ENCODE results near the gene FEN1.

DNA sequence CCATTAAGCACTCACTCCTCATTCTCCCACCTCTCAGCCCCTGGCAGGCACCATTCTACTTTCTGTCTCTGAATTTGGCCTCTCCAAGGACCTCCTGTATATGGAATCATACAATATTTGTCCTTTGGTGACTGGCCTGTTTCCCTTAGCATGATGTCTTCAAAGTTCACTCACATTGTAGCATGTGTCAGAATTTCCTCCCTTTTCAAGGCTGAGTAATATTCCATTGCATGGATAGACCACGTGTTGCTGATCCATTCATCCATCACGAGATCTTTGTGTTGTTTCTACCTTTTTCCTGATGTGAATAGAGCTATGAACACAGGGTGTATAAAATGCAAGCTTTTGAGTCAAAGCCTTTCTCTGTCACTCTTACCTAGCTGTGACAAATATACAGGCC, 47.0 kb downstream of the FEN1 start:
- TF ChIP-seq EZH2 (IDR thresholded peaks at IDR 0.05; ENCODE audit: borderline replicate concordance, low read length): no peak
- TF ChIP-seq, protein P1, sequence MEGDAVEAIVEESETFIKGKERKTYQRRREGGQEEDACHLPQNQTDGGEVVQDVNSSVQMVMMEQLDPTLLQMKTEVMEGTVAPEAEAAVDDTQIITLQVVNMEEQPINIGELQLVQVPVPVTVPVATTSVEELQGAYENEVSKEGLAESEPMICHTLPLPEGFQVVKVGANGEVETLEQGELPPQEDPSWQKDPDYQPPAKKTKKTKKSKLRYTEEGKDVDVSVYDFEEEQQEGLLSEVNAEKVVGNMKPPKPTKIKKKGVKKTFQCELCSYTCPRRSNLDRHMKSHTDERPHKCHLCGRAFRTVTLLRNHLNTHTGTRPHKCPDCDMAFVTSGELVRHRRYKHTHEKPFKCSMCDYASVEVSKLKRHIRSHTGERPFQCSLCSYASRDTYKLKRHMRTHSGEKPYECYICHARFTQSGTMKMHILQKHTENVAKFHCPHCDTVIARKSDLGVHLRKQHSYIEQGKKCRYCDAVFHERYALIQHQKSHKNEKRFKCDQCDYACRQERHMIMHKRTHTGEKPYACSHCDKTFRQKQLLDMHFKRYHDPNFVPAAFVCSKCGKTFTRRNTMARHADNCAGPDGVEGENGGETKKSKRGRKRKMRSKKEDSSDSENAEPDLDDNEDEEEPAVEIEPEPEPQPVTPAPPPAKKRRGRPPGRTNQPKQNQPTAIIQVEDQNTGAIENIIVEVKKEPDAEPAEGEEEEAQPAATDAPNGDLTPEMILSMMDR (IDR thresholded peaks at IDR 0.05; ENCODE audit: low read length): no peak

Measured in OCI-LY1 (cell line).